Stimulated activated CD8-positive, alpha-beta memory T cell treated with anti-CD3 and anti-CD28 coated beads, Interleukin-15, amount 100 ng/mL, for 24 hours (primary cell): ENCODE results near the gene FIGNL2.
"Not testable (repeated sequence)": the region's sequence is repeated elsewhere in the genome, so short reads cannot be mapped to it uniquely, and the experiment has no call there.

Source experiments
- DNase-seq: peaks from one replicate; pipeline ENCODE4 v3.0.0-alpha.2; 2020; ENCODE audit warnings: low read depth

Gene FIGNL2, protein sequence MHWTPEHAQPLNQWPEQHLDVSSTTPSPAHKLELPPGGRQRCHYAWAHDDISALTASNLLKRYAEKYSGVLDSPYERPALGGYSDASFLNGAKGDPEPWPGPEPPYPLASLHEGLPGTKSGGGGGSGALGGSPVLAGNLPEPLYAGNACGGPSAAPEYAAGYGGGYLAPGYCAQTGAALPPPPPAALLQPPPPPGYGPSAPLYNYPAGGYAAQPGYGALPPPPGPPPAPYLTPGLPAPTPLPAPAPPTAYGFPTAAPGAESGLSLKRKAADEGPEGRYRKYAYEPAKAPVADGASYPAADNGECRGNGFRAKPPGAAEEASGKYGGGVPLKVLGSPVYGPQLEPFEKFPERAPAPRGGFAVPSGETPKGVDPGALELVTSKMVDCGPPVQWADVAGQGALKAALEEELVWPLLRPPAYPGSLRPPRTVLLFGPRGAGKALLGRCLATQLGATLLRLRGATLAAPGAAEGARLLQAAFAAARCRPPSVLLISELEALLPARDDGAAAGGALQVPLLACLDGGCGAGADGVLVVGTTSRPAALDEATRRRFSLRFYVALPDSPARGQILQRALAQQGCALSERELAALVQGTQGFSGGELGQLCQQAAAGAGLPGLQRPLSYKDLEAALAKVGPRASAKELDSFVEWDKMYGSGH

GRCh38 chr12:51848326-51848727 is at the start of gene FIGNL2:
Gene FIGNL2, minus strand, starts transcription at chr12:51848718. Its CDS starts 26,305 bp downstream, at chr12:51822413.
- no peak for DNase-seq

GRCh38 chr12:51897181-51897580 is 48.7 kb upstream of the FIGNL2 start:
- DNase-seq, result no peak

- DNase-seq, result no peak
Measured at GRCh38 chr12:51896236-51896635, 47.7 kb upstream of the FIGNL2 start.

- no peak for DNase-seq
Measured at GRCh38 chr12:51895378-51896135, 47.0 kb upstream of the FIGNL2 start.

GRCh38 chr12:51893786-51894185 is 45.3 kb upstream of the FIGNL2 start:
- DNase-seq, result no peak

GRCh38 chr12:51891843-51892242 is 43.3 kb upstream of the FIGNL2 start:
- no peak for DNase-seq

DNA sequence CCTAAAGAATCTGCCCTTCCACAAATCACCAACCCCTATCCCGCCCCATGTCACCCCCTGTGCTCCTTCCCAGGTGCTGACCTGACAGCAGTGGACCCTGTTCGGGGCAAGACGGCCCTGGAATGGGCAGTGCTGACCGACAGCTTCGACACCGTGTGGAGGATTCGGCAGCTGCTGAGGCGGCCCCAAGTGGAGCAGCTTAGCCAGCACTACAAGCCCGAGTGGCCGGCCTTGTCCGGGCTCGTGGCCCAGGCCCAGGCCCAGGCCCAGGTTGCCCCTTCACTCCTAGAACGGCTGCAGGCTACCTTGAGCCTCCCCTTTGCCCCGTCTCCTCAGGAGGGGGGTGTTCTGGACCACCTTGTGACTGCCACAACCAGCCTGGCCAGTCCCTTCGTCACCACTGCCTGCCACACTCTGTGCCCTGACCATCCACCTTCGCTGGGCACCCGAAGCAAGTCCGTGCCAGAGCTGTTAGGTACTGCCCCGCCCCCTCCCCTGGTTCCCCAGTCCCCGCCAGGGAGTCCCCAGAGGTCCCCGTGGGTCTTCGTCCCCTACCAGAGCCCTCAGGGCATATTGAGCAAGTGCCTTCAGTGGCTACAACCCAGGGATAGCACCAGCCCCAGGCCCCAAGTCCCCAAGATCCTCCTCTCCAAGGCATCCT is 42.1 kb upstream of the FIGNL2 start:
- DNase-seq, result no peak

DNA sequence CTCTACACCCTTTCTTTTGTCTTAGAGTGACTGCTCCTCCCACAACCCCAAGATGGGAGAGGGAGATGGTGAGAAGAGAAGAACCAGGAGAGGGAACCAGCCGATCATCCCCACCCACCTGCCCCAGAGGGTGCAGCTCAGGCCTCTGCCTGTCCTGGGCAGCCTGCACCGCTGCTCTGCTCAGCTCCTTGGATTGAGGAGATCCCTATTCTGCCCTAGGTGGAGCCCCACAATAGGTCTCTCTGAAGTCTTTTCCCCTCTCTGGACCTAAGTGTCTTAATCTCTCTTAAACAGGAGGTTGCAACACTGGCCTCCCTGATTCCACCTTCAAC is 41.6 kb upstream of the FIGNL2 start:
- no peak for DNase-seq

- no peak for DNase-seq
Measured at GRCh38 chr12:51889216-51890132, 41.0 kb upstream of the FIGNL2 start.

- DNase-seq, result no peak
Measured at GRCh38 chr12:51888316-51889215, 40.0 kb upstream of the FIGNL2 start.

DNA sequence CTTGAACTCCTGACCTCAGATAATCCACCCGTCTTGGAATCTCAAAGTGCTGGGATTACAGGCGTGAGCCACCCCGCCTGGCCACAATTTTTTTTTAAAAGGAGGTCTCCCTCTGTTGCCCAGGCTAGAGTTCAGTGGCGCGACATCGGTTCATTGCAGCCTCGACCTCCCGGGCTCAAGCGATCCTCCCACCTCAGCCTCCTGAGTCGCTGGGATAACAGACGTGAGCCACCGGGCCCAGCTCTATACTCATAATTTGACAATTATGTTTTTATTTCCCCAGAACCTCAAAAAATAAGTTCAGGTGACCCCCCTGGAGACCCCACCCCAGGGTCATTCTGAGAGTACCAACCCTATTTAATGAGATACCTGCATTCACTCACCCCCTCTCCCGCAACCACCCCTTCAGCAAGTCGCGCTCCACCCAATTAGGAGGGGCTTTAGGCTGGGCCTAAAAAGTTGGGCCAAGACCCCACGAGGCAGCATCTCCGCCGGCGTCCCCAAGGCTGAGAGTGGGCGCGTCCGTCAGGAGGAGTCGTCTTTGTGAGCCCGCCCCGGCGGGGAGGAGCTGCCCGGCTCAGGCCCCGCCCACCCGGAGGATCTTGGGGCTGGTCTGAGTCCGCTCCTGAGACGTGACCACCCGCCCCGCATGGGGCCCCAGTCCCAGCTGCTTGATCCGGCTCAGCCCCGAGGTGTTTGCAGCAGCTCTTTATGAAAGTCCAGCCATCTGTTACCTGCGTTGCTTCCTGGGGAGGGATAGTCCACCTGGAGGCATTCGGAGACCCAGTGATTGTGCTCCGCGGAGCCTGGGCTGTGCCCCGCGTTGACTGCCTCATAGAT is 39.2 kb upstream of the FIGNL2 start, which contains the start of gene ANKRD33:
Gene ANKRD33, plus strand, starts transcription at position 628 of the 840 bp plus-strand sequence. Its CDS starts 84 bp downstream, at position 712.
- DNase-seq, result no peak

DNA sequence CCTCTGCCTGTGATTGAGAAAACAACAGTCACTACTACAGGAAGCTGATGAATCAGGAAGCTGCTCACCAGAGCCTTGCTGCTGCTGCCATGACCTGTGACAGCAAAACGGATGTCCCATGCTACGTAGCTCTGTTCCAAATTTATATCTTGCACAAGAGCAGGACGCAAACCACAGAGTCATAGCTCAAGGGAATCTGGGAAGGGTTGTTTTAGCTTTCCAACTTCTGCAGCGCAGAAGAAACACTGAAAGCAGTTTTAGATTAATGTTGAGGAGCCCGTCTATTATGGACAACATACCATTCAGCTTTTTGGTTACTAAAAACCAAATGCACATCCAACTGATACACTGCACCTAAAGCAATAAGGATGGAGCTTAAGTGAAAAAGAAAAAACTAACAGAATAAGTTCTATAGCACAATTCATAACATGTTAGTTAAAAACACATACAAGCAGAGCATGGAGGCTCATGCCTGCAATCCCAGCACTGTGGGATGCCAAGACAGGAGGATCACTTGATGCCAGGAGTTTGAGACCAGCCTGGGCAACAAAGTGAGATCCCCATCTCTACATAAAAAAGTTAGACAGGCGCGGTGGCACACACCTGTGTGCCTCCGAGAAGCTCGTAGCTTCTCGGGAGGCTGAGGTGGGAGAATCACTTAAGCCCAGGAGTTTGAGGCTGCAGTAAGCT is 37.6 kb upstream of the FIGNL2 start:
- DNase-seq, result no peak

GRCh38 chr12:51885294-51886020 is 36.9 kb upstream of the FIGNL2 start:
- not testable (repeated sequence) for DNase-seq

DNA sequence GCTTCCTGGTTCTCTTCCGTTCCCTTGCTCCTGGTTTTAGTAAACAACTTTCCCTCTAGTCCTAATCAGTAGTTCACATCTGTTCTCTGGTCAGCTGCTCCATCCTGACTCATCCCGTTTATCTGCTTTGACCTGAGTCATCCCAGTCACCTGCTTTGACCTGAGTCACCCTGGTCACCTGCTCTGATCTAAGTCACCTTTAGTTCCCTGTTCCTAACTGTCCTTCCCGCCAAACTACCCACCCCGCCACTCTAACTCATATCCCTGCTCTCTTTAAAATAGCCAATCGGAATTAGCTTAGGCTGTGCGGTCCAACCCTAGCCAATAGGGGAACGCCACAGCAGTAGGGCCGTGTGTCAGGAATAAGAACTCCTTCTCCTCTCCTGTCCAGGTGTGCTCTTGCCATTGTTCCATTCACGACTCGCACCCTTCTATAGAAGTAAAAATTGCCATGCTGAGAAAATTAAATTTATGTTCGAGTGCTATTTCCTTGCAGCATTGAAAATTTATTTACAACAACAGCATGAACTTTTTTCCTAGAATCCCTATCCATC is 36.2 kb upstream of the FIGNL2 start:
- DNase-seq, result no peak

DNA sequence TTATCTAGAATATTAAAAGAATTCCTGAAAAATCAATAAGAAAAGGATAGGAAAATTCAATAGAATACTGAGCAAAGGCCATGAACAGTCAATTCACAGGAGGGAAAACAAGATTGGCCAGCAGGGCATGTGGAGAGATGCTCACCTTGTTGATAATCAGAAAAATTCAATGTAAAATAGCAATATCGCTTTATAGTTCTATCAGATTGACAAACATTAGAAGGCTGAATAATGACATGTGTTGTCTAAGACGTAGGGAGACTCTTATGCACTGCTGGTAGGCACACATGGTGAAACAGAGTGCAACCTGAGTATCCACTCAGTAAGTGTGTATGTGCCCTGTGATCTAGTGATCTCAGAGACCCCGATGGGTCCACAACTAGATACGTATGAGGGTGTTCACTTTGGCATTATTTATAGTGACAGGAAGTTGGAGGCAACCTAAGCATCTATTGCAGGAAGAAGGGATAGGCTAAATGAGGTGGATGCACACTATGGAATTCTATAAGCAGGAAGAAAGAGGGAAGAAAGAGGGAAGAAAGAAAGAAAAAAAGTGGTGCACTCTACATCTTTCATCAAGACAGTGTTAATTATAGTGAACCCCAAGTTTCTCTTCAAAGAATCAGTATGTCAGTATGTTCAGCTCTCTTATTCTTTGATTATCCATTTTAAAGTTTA is 35.6 kb upstream of the FIGNL2 start:
- no peak for DNase-seq

DNA sequence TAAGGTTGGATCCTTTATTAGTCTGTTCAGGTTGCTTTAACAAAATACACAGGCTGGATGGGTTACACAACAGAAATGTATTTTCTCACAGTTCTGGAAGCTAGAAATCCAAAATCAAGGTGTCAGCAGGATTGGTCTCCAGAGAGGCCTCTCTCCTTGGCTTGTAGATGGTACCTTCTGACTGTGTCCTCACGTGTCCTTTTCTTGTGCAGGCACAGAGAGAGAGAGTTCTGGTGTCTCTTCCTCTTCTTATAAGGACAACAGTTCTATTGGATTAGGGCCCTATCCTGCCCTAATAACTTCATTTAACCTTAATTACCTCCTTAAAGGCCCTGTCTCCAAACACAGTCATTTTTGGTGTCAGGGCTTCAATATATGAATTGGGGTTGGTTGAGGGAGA is 34.8 kb upstream of the FIGNL2 start:
- no peak for DNase-seq

DNA sequence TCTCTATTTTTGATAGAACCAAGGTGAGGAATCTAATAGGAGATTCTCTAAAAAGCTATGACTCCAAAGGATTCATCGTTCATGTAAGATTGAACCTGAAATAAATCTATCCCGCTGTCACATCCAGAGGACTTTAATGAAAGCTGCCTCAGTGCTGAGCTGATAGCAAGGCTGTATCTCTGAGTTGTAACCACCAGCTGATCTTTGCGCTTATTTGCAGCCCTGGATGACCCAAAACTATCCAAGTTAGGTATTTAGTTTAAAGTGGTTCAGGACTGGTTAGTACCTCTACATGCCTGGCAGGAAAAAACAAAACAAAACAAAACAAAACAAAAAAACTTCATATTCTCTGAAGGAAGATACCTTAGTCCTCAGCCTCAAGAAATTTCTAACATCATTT is 30.6 kb upstream of the FIGNL2 start:
- DNase-seq, result no peak
